ENCODE data around the gene SYT15B. TPM values are rescaled to one million over a fixed set of nuclear protein-coding genes. Genes with fewer than 3 reads are reported as not detected.
"Not testable (repeated sequence)": the region's sequence is repeated elsewhere in the genome, so short reads cannot be mapped to it uniquely, and the experiment has no call there.

The SYT15B gene
- total RNA-seq, 1 donor from 2014 or later, result 16.6 TPM

GRCh38 chr10:47756169-47756568 is 7.2 kb downstream of the SYT15B start:
- H3K9me3 Mint-ChIP-seq (ENCODE audit: low read depth); DNase-seq (ENCODE audit: low spot score); H3K27ac Mint-ChIP-seq (ENCODE audit: unreplicated experiment); H3K4me1 Mint-ChIP-seq (ENCODE audit: low read depth); H3K27me3 Mint-ChIP-seq (ENCODE audit: low read depth); H3K36me3 Mint-ChIP-seq (ENCODE audit: low read depth); H3K4me3 Mint-ChIP-seq (ENCODE audit: unreplicated experiment): not testable (repeated sequence)

- not testable (repeated sequence) for DNase-seq (ENCODE audit: low spot score); H3K27me3 Mint-ChIP-seq (ENCODE audit: low read depth); H3K27ac Mint-ChIP-seq (ENCODE audit: unreplicated experiment); H3K36me3 Mint-ChIP-seq (ENCODE audit: low read depth); H3K4me1 Mint-ChIP-seq (ENCODE audit: low read depth); H3K4me3 Mint-ChIP-seq (ENCODE audit: unreplicated experiment); H3K9me3 Mint-ChIP-seq (ENCODE audit: low read depth)
These were observed 9.5 kb downstream of the SYT15B start for GRCh38 chr10:47753871-47754270.

- not testable (repeated sequence) for H3K9me3 Mint-ChIP-seq (ENCODE audit: low read depth); H3K27ac Mint-ChIP-seq (ENCODE audit: unreplicated experiment); H3K27me3 Mint-ChIP-seq (ENCODE audit: low read depth); H3K4me1 Mint-ChIP-seq (ENCODE audit: low read depth); H3K4me3 Mint-ChIP-seq (ENCODE audit: unreplicated experiment); H3K36me3 Mint-ChIP-seq (ENCODE audit: low read depth); DNase-seq (ENCODE audit: low spot score)
These were observed 10.2 kb downstream of the SYT15B start for GRCh38 chr10:47753176-47753575.

- not testable (repeated sequence) for H3K36me3 Mint-ChIP-seq (ENCODE audit: low read depth); DNase-seq (ENCODE audit: low spot score); H3K27ac Mint-ChIP-seq (ENCODE audit: unreplicated experiment); H3K4me1 Mint-ChIP-seq (ENCODE audit: low read depth); H3K9me3 Mint-ChIP-seq (ENCODE audit: low read depth); H3K4me3 Mint-ChIP-seq (ENCODE audit: unreplicated experiment); H3K27me3 Mint-ChIP-seq (ENCODE audit: low read depth)
These were observed 11.6 kb downstream of the SYT15B start for GRCh38 chr10:47751821-47752220.

- not testable (repeated sequence) for H3K9me3 Mint-ChIP-seq (ENCODE audit: low read depth)
These were observed 13.0 kb downstream of the SYT15B start for GRCh38 chr10:47750360-47750759.

DNA sequence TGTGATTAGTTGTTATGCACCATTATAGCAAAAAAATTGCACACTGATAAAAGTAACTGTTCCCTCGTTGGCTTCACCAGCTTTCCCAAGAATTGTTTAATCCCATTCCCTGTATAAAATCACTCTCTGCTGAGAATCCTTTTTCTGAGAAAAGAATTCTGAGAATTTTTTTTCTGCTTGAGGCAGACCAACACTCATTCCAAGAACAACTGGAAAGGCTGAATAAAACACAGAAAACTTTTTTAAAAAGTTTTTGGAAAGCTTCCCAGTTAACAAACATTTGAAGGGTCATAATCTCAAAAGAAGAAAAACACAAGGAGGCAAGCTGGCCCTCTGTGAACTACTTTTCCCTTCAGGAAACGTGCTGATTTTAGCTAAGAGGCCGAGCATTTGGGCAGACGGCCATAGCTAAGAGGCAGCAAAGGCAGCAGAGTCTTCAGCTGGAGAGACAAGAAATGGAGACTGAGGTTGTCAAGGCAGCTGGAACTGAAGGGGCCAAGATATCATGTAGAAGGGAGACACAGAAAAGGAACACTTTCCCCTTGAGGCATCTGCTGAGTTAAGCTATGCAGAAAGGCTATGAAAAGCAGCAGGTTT is 16.5 kb downstream of the SYT15B start:
- not testable (repeated sequence) for DNase-seq (ENCODE audit: low spot score); H3K36me3 Mint-ChIP-seq (ENCODE audit: low read depth); H3K27me3 Mint-ChIP-seq (ENCODE audit: low read depth); H3K4me1 Mint-ChIP-seq (ENCODE audit: low read depth); H3K9me3 Mint-ChIP-seq (ENCODE audit: low read depth); H3K4me3 Mint-ChIP-seq (ENCODE audit: unreplicated experiment)
- peak overlapping the region; percentile 84 for H3K27ac Mint-ChIP-seq (ENCODE audit: unreplicated experiment)

More at GRCh38 chr10:47750360-47750759, 13.0 kb downstream of the SYT15B start:
- H3K27me3 Mint-ChIP-seq (ENCODE audit: low read depth); H3K4me1 Mint-ChIP-seq (ENCODE audit: low read depth); DNase-seq (ENCODE audit: low spot score); H3K27ac Mint-ChIP-seq (ENCODE audit: unreplicated experiment); H3K4me3 Mint-ChIP-seq (ENCODE audit: unreplicated experiment); H3K36me3 Mint-ChIP-seq (ENCODE audit: low read depth): not testable (repeated sequence)

- peak overlapping the region; percentile 76 for H3K4me3 Mint-ChIP-seq (ENCODE audit: unreplicated experiment)
- H3K36me3 Mint-ChIP-seq (ENCODE audit: low read depth); DNase-seq (ENCODE audit: low spot score); H3K27me3 Mint-ChIP-seq (ENCODE audit: low read depth); H3K27ac Mint-ChIP-seq (ENCODE audit: unreplicated experiment); H3K4me1 Mint-ChIP-seq (ENCODE audit: low read depth); H3K9me3 Mint-ChIP-seq (ENCODE audit: low read depth): not testable (repeated sequence)
These were observed 18.5 kb downstream of the SYT15B start for GRCh38 chr10:47744881-47745280.

GRCh38 chr10:47743611-47744550 is 19.5 kb downstream of the SYT15B start:
- not testable (repeated sequence) for H3K36me3 Mint-ChIP-seq (ENCODE audit: low read depth)

DNA sequence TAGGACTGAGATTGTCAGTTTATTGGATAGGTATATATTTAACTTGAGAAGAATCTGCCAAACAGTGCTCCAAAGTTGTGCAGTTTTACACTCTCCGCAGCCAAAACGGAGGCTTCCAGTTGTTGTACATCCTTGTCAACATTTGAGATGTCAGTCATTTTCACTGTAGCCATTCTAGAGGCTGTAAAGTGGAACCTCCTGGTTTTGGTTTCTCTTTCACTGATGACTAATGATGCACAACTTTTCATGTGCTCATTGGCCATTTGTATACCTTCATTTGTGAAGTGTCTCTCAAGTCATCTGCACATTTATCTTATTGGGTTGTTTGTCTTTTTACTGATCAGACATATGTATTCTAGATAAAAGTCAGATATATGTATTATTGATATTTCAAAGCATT is 22.5 kb downstream of the SYT15B start:
- not testable (repeated sequence) for DNase-seq (ENCODE audit: low spot score); H3K9me3 Mint-ChIP-seq (ENCODE audit: low read depth); H3K4me1 Mint-ChIP-seq (ENCODE audit: low read depth); H3K27ac Mint-ChIP-seq (ENCODE audit: unreplicated experiment); H3K27me3 Mint-ChIP-seq (ENCODE audit: low read depth); H3K4me3 Mint-ChIP-seq (ENCODE audit: unreplicated experiment); H3K36me3 Mint-ChIP-seq (ENCODE audit: low read depth)

More at GRCh38 chr10:47743611-47744550, 19.5 kb downstream of the SYT15B start:
- not testable (repeated sequence) for H3K9me3 Mint-ChIP-seq (ENCODE audit: low read depth); H3K4me1 Mint-ChIP-seq (ENCODE audit: low read depth); H3K27me3 Mint-ChIP-seq (ENCODE audit: low read depth); DNase-seq (ENCODE audit: low spot score)
- peak; percentile 46 for TF ChIP-seq CTCF (IDR thresholded peaks at IDR 0.05)
- H3K4me3 Mint-ChIP-seq (ENCODE audit: unreplicated experiment), result peak overlapping the region; percentile 76
- H3K27ac Mint-ChIP-seq (ENCODE audit: unreplicated experiment), result peak overlapping the region; percentile 75

GRCh38 chr10:47730911-47731310 is 32.5 kb downstream of the SYT15B start:
- H3K4me3 Mint-ChIP-seq (ENCODE audit: unreplicated experiment); H3K36me3 Mint-ChIP-seq (ENCODE audit: low read depth); H3K4me1 Mint-ChIP-seq (ENCODE audit: low read depth); DNase-seq (ENCODE audit: low spot score); H3K9me3 Mint-ChIP-seq (ENCODE audit: low read depth); H3K27ac Mint-ChIP-seq (ENCODE audit: unreplicated experiment); H3K27me3 Mint-ChIP-seq (ENCODE audit: low read depth): not testable (repeated sequence)

DNA sequence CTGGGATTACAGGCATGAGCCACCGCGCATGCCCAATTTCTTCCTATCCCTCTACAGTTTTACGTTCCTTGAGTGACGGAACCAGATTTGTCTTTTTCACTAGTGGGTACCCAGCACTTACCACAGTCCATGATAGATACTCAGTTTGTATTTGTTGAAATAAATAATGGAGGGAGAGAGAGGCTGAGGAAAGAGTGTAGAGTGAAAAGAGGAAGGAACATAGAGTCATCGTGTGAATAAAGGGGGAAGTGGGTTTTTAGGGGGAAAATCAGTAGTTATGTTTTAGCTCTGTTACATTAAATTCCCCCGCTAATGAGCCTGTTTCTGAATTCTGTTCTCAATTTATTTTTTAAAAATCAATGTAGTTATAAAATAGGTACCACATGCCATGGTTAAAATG is 37.7 kb downstream of the SYT15B start:
- not testable (repeated sequence) for H3K27me3 Mint-ChIP-seq (ENCODE audit: low read depth); H3K4me1 Mint-ChIP-seq (ENCODE audit: low read depth); DNase-seq (ENCODE audit: low spot score); H3K4me3 Mint-ChIP-seq (ENCODE audit: unreplicated experiment); H3K36me3 Mint-ChIP-seq (ENCODE audit: low read depth); H3K27ac Mint-ChIP-seq (ENCODE audit: unreplicated experiment); H3K9me3 Mint-ChIP-seq (ENCODE audit: low read depth)

DNA sequence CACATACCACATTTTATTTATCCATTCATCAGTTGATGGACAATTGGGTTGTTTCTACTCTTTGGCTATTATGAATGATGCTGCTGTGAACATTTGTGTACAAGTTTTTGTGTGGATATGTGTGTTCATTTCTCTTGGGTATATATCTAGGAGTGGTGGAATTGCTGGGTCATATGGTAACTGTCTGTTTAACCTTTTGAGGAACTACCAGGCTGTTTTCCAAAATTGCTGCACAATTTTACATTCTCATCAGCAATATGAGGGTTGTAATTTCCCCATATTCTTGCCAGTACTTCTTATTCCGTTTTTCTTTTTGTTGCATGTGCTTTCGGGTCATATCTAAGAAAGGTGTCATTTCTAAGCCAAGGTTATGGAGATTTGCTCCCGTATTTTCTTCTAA is 38.3 kb downstream of the SYT15B start:
- H3K4me3 Mint-ChIP-seq (ENCODE audit: unreplicated experiment); H3K9me3 Mint-ChIP-seq (ENCODE audit: low read depth); DNase-seq (ENCODE audit: low spot score); H3K27ac Mint-ChIP-seq (ENCODE audit: unreplicated experiment); H3K27me3 Mint-ChIP-seq (ENCODE audit: low read depth); H3K36me3 Mint-ChIP-seq (ENCODE audit: low read depth); H3K4me1 Mint-ChIP-seq (ENCODE audit: low read depth): not testable (repeated sequence)
